ENCODE results near the gene CEBPZ. TPM values are rescaled to one million over a fixed set of nuclear protein-coding genes. Genes with fewer than 3 reads are reported as not detected.

Gene CEBPZ
- total and polyA plus RNA-seq, 2 donors (not counting 1 experiment from before 2014, with no cell fraction given) = 5.3 to 56.5 TPM

DNA sequence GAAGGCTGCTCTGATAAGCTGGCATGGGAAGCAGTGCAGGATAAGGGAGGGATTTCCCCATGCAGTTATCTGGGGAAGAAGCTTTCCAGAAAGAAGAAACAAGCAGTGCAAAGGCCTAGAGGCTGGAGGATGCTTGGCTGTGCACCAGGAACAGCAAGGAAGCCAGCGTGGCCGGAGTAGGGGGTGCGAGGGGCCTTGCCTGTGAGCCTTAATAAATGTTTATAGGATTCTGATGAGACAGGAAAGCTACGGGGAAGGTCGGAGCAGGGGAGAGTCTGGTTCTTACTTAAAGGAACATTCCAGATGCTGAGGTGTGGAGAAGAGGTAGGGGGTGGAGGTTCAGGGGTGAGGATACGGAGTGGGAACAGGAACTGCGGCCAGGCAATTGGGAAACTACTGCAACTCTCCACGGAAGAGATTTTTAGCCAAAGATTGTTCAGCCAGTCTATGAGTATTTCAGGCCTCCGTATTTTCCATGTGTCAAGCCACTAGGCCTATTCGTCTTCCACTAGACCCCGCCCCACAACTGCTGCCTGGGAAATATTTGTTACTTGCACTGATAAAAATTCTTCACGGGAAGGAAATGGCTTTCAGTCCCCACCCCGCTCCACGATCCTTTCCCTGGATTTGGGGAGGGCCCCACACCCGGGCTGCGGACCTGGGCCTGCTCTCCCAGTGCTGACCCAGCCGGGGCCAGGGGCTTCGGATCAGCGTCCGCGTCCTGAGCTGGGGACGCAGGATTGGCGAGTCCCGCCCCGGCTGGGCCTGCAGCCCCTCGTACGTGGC, 75.1 kb downstream of the CEBPZ start:
- Mint-ChIP-seq H3K27ac (peak overlapping the region; percentile 93), H3K4me3 (peak overlapping the region; percentile 96), H3K27me3 (no peaks in the 10 kb centered on the region), H3K4me1 (peaks cover 43% of the 10 kb centered on the region), H3K9me3 (ENCODE audit: insufficient read depth) (no peaks in the 10 kb centered on the region)
- H3K79me2 ChIP-seq (ENCODE audit: control insufficient read depth, insufficient read depth, low read length) = peaks cover 78% of the 10 kb centered on the region
- peak overlapping the region; percentile 89 for H3K4me2 ChIP-seq (replicated peaks; ENCODE audit: low read depth, low read length, poor library complexity, severe bottlenecking)
- H2AFZ ChIP-seq (ENCODE audit: insufficient read depth, low read depth, low read length, poor library complexity, severe bottlenecking) = peak overlapping the region; percentile 92
- peak overlapping the region; percentile 57 to 72 for H3K27ac ChIP-seq (ENCODE audit: low read length in 2 of 2)
- H3K27me3 ChIP-seq (replicated peaks in 1 of 4; ENCODE audit: control extremely low read depth in 1 of 4, control insufficient read depth in 3 of 4, insufficient read depth in 4 of 4, low read length in 3 of 4) = no peaks in the 10 kb centered on the region
- peak; percentile 41 for DNase-seq
- no peak for TF ChIP-seq EZH2 (IDR thresholded peaks at IDR 0.05; ENCODE audit: borderline replicate concordance, insufficient read depth, low read depth, low read length, poor library complexity, severe bottlenecking)
- TF ChIP-seq, protein P1, sequence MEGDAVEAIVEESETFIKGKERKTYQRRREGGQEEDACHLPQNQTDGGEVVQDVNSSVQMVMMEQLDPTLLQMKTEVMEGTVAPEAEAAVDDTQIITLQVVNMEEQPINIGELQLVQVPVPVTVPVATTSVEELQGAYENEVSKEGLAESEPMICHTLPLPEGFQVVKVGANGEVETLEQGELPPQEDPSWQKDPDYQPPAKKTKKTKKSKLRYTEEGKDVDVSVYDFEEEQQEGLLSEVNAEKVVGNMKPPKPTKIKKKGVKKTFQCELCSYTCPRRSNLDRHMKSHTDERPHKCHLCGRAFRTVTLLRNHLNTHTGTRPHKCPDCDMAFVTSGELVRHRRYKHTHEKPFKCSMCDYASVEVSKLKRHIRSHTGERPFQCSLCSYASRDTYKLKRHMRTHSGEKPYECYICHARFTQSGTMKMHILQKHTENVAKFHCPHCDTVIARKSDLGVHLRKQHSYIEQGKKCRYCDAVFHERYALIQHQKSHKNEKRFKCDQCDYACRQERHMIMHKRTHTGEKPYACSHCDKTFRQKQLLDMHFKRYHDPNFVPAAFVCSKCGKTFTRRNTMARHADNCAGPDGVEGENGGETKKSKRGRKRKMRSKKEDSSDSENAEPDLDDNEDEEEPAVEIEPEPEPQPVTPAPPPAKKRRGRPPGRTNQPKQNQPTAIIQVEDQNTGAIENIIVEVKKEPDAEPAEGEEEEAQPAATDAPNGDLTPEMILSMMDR (IDR thresholded peaks at IDR 0.05) = no peak
- no peaks in the 10 kb centered on the region for H4K20me1 ChIP-seq (ENCODE audit: control insufficient read depth, insufficient read depth, low read length, poor library complexity, severe bottlenecking)
- peak overlapping the region; percentile 88 for H3K9ac ChIP-seq (ENCODE audit: low read length)
- peaks cover 26 to 30% of the 10 kb centered on the region in 2 donors for H3K4me1 ChIP-seq (ENCODE audit: control insufficient read depth in 2 of 2, insufficient read depth in 2 of 2, low read length in 2 of 2)
- H3K9me3 ChIP-seq (ENCODE audit: control extremely low read depth in 1 of 3, control insufficient read depth in 2 of 3, insufficient read depth in 1 of 3, low read length in 2 of 3) = peaks cover 0 to 4% (median 0%) of the 10 kb centered on the region in 3 donors
- CTCF ChIA-PET = interaction anchor here (1.0 to 4.3 kb wide), 2 partner anchors 13 to 47 kb away, joined by 4 to 27 read pairs; no protein-coding TSS in a partner anchor
- ATAC-seq (ENCODE audit: low read depth) = peak; percentile 9
- POLR2A ChIA-PET = interaction anchor here (1.1 kb wide), 1 partner anchor 72 kb away, joined by 4 read pairs; the partner anchor contains the start of genes GPATCH11 and HEATR5B
- 3% methylated on average over 24 of the region's 27 CpGs for WGBS (ENCODE audit: insufficient coverage)
- H3K4me3 ChIP-seq (ENCODE audit: control extremely low read depth in 1 of 5, extremely low read depth in 1 of 5, insufficient read depth in 1 of 5, low read depth in 2 of 5, low read length in 4 of 5) = peak overlapping the region; percentile 78 to 93 (median 80)
- intact Hi-C loops (cut with micrococcal nuclease) = loop anchor here (1.0 to 5.0 kb wide), 5 partner anchors 41 to 516 kb away; partner anchors contain the start of genes CDC42EP3, CEBPZ, CEBPZOS and GPATCH11
- H3K36me3 ChIP-seq (replicated peaks in 1 of 2; ENCODE audit: control extremely low read depth in 1 of 2, control insufficient read depth in 1 of 2, extremely low read depth in 1 of 2, insufficient read depth in 2 of 2, low read length in 1 of 2) = no peaks in the 10 kb centered on the region
